GM19395 (cell line): ENCODE data around the gene DPF1.

Source experiments
- ATAC-seq: cut with Tn5 transposase; IDR thresholded peaks from one replicate; pipeline ENCODE4 v1.9.1; 2021; ENCODE audit warnings: mild to moderate bottlenecking, moderate library complexity; ENCODE audit not compliant: unreplicated experiment

The DPF1 gene

DNA sequence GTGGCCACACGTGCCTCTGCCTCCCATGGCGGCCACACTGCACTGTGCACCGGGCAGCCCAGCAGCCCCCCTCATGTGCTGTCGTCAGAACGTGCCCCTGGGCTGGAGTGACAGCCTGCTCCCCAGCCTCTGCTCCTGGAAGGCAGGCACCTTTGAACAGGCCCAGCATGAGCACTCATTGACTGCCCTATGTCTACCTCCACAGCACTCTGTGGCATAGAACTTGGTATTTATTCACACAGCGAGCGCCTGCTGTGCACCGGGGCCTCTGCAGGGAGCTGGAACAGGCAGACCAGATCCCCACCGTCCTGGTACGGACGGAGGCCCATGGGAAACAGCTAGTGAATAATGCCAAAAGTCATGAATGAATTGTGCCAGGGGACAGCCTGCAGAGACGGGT, 53.7 kb downstream of the DPF1 start:
- no peak for ATAC-seq

GRCh38 chr19:38168637-38169036, 55.4 kb downstream of the DPF1 start:
- ATAC-seq, result no peak

DNA sequence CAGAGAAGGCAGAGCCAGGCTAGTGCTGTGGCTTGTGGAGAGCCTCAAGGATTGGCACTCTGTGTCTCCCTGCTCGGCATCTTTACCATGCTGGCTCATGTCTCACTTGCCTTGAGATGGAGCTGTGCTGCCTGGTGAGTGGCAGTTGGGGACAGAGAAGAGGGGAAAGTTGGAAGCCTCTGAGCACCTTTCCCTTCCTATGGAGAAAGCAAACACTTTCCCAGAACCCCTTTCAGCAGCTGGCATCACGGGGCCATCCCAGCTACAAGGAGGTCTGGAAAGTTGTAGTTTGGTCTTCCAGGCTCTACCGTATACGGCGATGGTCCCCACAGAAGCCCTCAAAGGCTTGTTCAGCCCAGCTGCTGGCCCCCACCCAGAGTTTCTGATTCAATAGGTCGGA, 58.7 kb downstream of the DPF1 start:
- ATAC-seq, result no peak

DNA sequence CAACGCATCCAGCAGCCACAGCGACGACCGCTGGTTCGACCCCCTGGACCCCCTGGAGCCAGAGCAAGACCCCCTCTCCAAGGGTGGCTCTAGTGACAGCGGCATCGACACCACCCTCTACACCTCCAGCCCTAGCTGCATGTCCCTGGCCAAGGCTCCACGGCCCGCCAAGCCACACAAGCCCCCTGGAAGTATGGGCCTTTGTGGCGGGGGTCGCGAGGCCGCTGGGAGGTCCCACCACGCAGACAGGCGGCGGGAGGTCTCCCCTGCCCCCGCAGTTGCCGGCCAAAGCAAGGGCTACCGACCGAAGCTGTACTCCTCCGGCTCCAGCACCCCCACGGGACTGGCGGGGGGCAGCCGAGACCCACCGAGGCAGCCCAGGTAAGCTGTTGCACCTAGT, 59.5 kb downstream of the DPF1 start:
- ATAC-seq, result no peak

- ATAC-seq, result no peak
Observed at GRCh38 chr19:38163419-38164290, 60.4 kb downstream of the DPF1 start.

DNA sequence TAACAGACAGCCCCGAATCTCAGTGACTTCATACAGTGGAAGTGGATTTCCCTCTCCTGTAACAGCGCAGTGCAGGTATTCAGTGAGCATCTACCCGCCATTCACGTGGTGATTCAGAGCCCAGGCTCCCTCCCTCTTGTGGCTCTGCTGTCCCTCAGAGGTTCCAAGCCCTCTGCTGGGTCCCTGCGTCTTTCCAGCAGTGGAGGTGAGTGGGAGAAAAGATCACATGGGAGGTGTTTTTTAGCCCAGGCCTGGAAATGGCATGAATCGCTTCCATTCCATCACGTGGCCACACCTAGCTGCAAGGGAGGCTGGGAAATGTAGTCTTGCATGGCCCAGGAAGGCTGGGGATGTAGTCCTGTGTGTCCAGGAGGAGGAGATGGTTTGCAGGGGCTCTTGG, 61.4 kb downstream of the DPF1 start:
- ATAC-seq, result no peak

GRCh38 chr19:38162094-38162493, 61.9 kb downstream of the DPF1 start:
- ATAC-seq, result no peak
